ENCODE data around the gene C10orf90.
"Not testable (repeated sequence)": the region's sequence is repeated elsewhere in the genome, so short reads cannot be mapped to it uniquely, and the experiment has no call there.

C10orf90 gene

GRCh38 chr10:126580873-126581647, 89.4 kb downstream of the C10orf90 start:
- no peak for DNase-seq

- no peak for DNase-seq
Observed at GRCh38 chr10:126576336-126576735, 94.2 kb downstream of the C10orf90 start.

GRCh38 chr10:126570621-126571602, 99.6 kb downstream of the C10orf90 start:
- DNase-seq = no peak

GRCh38 chr10:126570245-126570570, 100.3 kb downstream of the C10orf90 start:
- no peak for DNase-seq

GRCh38 chr10:126569513-126570244, 100.8 kb downstream of the C10orf90 start:
- DNase-seq = no peak

GRCh38 chr10:126568809-126569385, 101.6 kb downstream of the C10orf90 start:
- DNase-seq = no peak

- DNase-seq = no peak
Observed at GRCh38 chr10:126565871-126566270, 104.6 kb downstream of the C10orf90 start.

GRCh38 chr10:126565441-126565840, 105.1 kb downstream of the C10orf90 start:
- DNase-seq = no peak

- DNase-seq = no peak
Observed at GRCh38 chr10:126564326-126564888, 106.1 kb downstream of the C10orf90 start.

GRCh38 chr10:126563361-126563760, 107.1 kb downstream of the C10orf90 start:
- DNase-seq = no peak

GRCh38 chr10:126561921-126562680, 108.4 kb downstream of the C10orf90 start:
- DNase-seq = no peak

- no peak for DNase-seq
Observed at GRCh38 chr10:126561294-126561920, 109.1 kb downstream of the C10orf90 start.

- DNase-seq = no peak
Observed at GRCh38 chr10:126558881-126559280, 111.6 kb downstream of the C10orf90 start.

- DNase-seq = no peak
Observed at GRCh38 chr10:126551202-126551601, 119.3 kb downstream of the C10orf90 start.

GRCh38 chr10:126550586-126550985, 119.9 kb downstream of the C10orf90 start:
- DNase-seq = not testable (repeated sequence)

- DNase-seq = no peak
Observed at GRCh38 chr10:126549344-126549743, 121.1 kb downstream of the C10orf90 start.

- DNase-seq = no peak
Observed at GRCh38 chr10:126544565-126544964, 125.9 kb downstream of the C10orf90 start.

- no peak for DNase-seq
Observed at GRCh38 chr10:126538439-126539135, 131.9 kb downstream of the C10orf90 start.

GRCh38 chr10:126536656-126537055, 133.8 kb downstream of the C10orf90 start:
- DNase-seq = no peak

- DNase-seq = no peak
Observed at GRCh38 chr10:126536148-126536547, 134.3 kb downstream of the C10orf90 start.

- no peak for DNase-seq
Observed at GRCh38 chr10:126533644-126534043, 136.8 kb downstream of the C10orf90 start.
